MM.1S (cell line): ENCODE results near the gene FOXC1.

Source experiments
- DNase-seq: peaks from one replicate; pipeline ENCODE4 v3.0.0-alpha.2; 2015
- H2AFZ ChIP-seq: fragments of 300-600 bp; sonication (generic); 2 replicates; pipeline ENCODE4 v1.6.0; 2016; ENCODE audit warnings: antibody characterized with exemption, low read length
- H3F3A ChIP-seq: fragments of 300-600 bp; sonication (generic); 2 replicates; pipeline ENCODE4 v1.6.1; 2016; ENCODE audit warnings: mild to moderate bottlenecking, antibody characterized with exemption, low read length, moderate library complexity, mixed read lengths; ENCODE audit not compliant: insufficient read depth
- H3K27ac ChIP-seq: fragments of 300-600 bp; sonication (generic); 2 replicates; pipeline ENCODE4 v1.5.1; 2016; ENCODE audit warnings: mild to moderate bottlenecking, low read length
- H3K27me3 ChIP-seq: fragments of 300-600 bp; sonication (generic); replicated peaks from 2 replicates; pipeline ENCODE4 v1.6.0; 2016; ENCODE audit warnings: low read length; ENCODE audit not compliant: insufficient read depth
- H3K36me3 ChIP-seq: fragments of 300-600 bp; sonication (generic); replicated peaks from 2 replicates; pipeline ENCODE4 v1.6.1; 2016; ENCODE audit warnings: mild to moderate bottlenecking, low read length, mixed read lengths; ENCODE audit not compliant: insufficient read depth
- H3K4me1 ChIP-seq: fragments of 300-600 bp; sonication (generic); 2 replicates; pipeline ENCODE4 v1.6.1; 2016; ENCODE audit warnings: low read length, mixed read lengths
- H3K4me2 ChIP-seq: fragments of 300-600 bp; sonication (generic); 2 replicates; pipeline ENCODE4 v1.6.0; 2016; ENCODE audit warnings: low read depth, low read length
- H3K4me3 ChIP-seq: fragments of 300-600 bp; sonication (generic); 2 replicates; pipeline ENCODE4 v1.5.1; 2016; ENCODE audit warnings: low read length, mixed read lengths
- H3K79me2 ChIP-seq: fragments of 300-600 bp; sonication (generic); 2 replicates; pipeline ENCODE4 v1.6.1; 2016; ENCODE audit warnings: mixed run types, low read length, mixed read lengths
- H3K9ac ChIP-seq: fragments of 300-600 bp; sonication (generic); 2 replicates; pipeline ENCODE4 v1.6.1; 2016; ENCODE audit warnings: low read length, mixed read lengths
- H3K9me2 ChIP-seq: fragments of 300-600 bp; sonication (generic); replicated peaks from 2 replicates; pipeline ENCODE4 v1.6.1; 2016; ENCODE audit warnings: mild to moderate bottlenecking, low read length, mixed read lengths; ENCODE audit not compliant: insufficient read depth
- H3K9me3 ChIP-seq: fragments of 300-600 bp; sonication (generic); replicated peaks from 2 replicates; pipeline ENCODE4 v1.6.1; 2016; ENCODE audit warnings: mild to moderate bottlenecking, low read length, mixed read lengths; ENCODE audit not compliant: insufficient read depth
- H4K20me1 ChIP-seq: fragments of 300-600 bp; sonication (generic); 2 replicates; pipeline ENCODE4 v1.6.1; 2016; ENCODE audit warnings: mild to moderate bottlenecking, low read length, moderate library complexity, mixed read lengths; ENCODE audit not compliant: insufficient read depth
- CTCF ChIP-seq: fragments of 300-600 bp; sonication (generic); IDR thresholded peaks from 2 replicates; pipeline ENCODE4 v1.5.1; 2016; ENCODE audit warnings: antibody characterized with exemption, low read length, mixed read lengths
- EZH2 ChIP-seq: fragments of 300-600 bp; sonication (generic); optimal IDR thresholded peaks from 2 replicates; pipeline ENCODE3; 2017; ENCODE audit warnings: low read depth, mild to moderate bottlenecking, antibody characterized with exemption, low read length, mixed read lengths
- EZH2phosphoT487 ChIP-seq: fragments of 300-600 bp; sonication (generic); IDR thresholded peaks from 2 replicates; pipeline ENCODE4 v1.6.1; 2018; ENCODE audit warnings: antibody characterized with exemption, low read length

Gene FOXC1

GRCh38 chr6:1572892-1573291 lies 36.8 kb upstream of the FOXC1 start:
- H3F3A ChIP-seq, result no peaks in the 10 kb centered on the region
- H2AFZ ChIP-seq, result no peak overlapping the region
- H3K27ac ChIP-seq, result no peak overlapping the region
- no peak for DNase-seq
- H4K20me1 ChIP-seq, result no peaks in the 10 kb centered on the region
- H3K9ac ChIP-seq, result no peak overlapping the region
- no peaks in the 10 kb centered on the region for H3K27me3 ChIP-seq
- no peak overlapping the region for H3K4me3 ChIP-seq
- no peak overlapping the region for H3K4me2 ChIP-seq
- H3K9me2 ChIP-seq, result no peaks in the 10 kb centered on the region
- TF ChIP-seq EZH2, result no peak
- no peak for TF ChIP-seq EZH2phosphoT487
- H3K9me3 ChIP-seq, result no peaks in the 10 kb centered on the region
- H3K4me1 ChIP-seq, result no peaks in the 10 kb centered on the region
- no peaks in the 10 kb centered on the region for H3K79me2 ChIP-seq
- no peaks in the 10 kb centered on the region for H3K36me3 ChIP-seq

DNA sequence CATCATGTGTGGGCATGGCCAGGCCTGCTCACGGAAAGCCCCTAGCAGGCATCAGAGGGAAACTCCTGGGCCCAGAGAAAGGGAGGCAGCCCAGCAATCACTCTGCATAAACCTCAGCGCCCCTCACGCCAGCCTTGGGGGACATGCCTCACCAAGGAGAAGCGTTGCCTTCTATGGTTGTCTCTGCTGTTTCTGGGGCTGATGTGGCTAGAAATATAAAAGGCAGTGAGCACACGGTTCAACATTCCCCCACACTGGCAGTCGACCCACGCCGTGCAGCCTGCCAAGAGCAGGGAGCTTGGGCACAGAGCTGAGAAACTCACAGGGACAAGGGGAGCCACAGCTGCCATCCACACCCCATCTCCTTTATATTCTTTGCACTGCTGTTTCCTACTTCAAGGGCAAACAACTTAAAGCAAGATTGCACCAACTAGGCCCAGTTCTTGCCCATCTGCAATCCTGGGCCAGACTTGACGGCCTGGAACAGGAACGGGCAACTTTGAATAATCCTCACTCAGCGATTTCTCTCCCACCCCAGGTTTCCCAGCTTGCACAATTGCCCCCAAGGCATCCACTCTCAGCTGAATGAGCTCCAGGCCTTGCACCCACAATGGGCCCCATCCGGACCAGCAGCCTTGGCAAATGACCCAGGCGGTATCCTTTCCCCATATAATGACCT lies 35.5 kb upstream of the FOXC1 start:
- Histone ChIP-seq H2AFZ (no peak overlapping the region), H4K20me1 (no peaks in the 10 kb centered on the region), H3K9me3 (no peaks in the 10 kb centered on the region), H3K27ac (no peak overlapping the region), H3K4me1 (no peaks in the 10 kb centered on the region), H3K4me3 (no peak overlapping the region), H3K9ac (no peak overlapping the region), H3F3A (no peaks in the 10 kb centered on the region), H3K36me3 (no peaks in the 10 kb centered on the region), H3K27me3 (no peaks in the 10 kb centered on the region), H3K79me2 (no peaks in the 10 kb centered on the region), H3K9me2 (no peaks in the 10 kb centered on the region), H3K4me2 (no peak overlapping the region)
- no peak for DNase-seq
- TF ChIP-seq EZH2 (no peak), CTCF (no peak), EZH2phosphoT487 (no peak)

DNA sequence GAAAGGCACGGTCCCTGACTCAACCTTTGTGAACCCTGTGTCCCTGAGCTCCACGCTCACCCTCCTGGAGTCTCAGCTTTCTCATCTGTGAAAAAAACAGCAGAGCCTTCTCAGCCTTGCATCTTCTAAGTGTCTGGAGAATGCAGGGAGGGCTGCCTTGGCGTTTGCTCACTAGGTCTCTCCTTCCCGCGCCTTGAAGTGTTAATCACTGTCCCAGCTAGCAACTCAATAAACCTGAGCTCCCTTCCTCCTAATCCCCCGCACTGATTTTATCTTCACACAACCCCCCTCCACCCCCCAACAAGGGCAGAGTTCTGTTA lies 34.9 kb upstream of the FOXC1 start:
- Histone ChIP-seq H3F3A (no peaks in the 10 kb centered on the region), H3K36me3 (no peaks in the 10 kb centered on the region), H2AFZ (no peak overlapping the region), H3K4me3 (no peak overlapping the region), H3K9ac (no peak overlapping the region), H3K27ac (no peak overlapping the region), H3K4me2 (no peak overlapping the region), H3K9me3 (no peaks in the 10 kb centered on the region), H4K20me1 (no peaks in the 10 kb centered on the region), H3K9me2 (no peaks in the 10 kb centered on the region), H3K4me1 (no peaks in the 10 kb centered on the region), H3K79me2 (no peaks in the 10 kb centered on the region), H3K27me3 (no peaks in the 10 kb centered on the region)
- DNase-seq, result no peak
- TF ChIP-seq EZH2 (no peak), EZH2phosphoT487 (no peak), CTCF (no peak)

GRCh38 chr6:1575210-1576041 lies 34.3 kb upstream of the FOXC1 start:
- Histone ChIP-seq H4K20me1 (no peaks in the 10 kb centered on the region), H2AFZ (no peak overlapping the region), H3K4me3 (no peak overlapping the region), H3K36me3 (no peaks in the 10 kb centered on the region), H3K9ac (no peak overlapping the region), H3K9me2 (no peaks in the 10 kb centered on the region), H3K27ac (no peak overlapping the region), H3K4me2 (no peak overlapping the region), H3F3A (no peaks in the 10 kb centered on the region), H3K79me2 (no peaks in the 10 kb centered on the region), H3K9me3 (no peaks in the 10 kb centered on the region), H3K27me3 (no peaks in the 10 kb centered on the region), H3K4me1 (no peaks in the 10 kb centered on the region)
- TF ChIP-seq EZH2phosphoT487, result no peak
- TF ChIP-seq EZH2, result no peak
- no peak for TF ChIP-seq CTCF
- DNase-seq, result no peak
